Measurements from ENCODE around the gene PSMD14.
A peak's percentile ranks its signal among the peaks of the same experiment; 100 is the strongest.
"Not testable (repeated sequence)": the region's sequence is repeated elsewhere in the genome, so short reads cannot be mapped to it uniquely, and the experiment has no call there.

Gene PSMD14

DNA sequence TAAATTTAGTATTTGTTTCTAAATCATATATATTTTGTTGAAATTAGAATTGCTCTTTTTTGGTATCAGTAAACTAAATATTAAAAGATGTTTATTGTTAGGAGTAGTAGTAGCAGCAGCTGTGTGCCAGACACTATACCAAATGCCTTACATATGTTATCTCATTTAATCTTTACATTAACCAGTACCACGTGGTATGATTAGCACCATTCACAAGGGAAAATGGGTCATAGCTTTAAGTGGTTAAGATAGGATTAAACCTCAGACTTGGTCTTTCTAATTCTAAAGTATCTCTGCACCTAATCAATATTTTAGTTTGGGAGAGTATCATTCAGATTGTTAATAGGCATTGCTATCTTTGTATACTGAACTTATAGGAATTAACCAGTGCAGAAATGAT, 29.0 kb downstream of the PSMD14 start:
- DNase-seq = no peak

DNA sequence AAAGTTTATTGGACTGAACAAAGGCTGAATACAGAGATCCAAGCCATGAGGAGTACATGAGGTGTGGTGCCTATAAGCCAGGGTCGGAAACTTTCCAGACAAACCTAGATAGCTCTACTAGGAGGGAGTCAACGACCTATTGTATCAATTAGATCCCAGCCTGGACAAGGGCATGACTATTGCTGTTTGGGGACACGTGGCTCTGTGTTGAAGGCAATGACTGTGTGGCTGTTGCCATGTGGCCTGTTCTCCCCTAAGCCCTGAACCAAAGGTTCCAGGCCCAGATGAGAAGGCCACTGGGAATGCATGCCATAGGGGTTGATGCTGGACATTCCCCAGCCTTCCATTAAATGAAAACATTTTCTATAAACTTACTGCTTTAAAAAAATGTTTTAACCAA, 31.3 kb downstream of the PSMD14 start:
- not testable (repeated sequence) for DNase-seq

DNA sequence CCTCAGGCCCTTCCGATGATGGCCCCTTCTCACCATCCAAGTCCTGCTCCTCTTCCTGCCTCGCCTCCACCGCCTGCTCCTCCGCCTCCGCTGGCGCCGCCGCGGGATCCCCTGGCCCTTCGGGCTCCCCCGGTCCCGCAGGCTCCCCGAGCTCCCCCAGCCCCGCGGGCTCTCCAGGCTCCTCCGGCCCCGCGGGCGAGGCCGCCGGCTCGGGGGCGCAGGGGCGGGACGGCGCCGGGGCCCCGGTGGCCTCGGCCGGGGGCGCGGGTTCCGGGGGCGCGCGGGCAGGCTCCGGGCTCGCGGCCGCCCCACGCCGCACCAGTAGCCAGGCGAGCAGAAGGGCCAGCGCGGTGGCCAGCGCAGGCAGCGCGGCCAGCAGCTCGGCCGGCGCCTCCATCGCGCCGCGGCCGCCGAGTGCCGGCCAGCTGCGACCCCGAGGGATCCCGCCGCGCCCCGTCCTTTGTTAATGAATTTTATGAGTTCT, 32.7 kb downstream of the PSMD14 start:
- DNase-seq = not testable (repeated sequence)

DNA sequence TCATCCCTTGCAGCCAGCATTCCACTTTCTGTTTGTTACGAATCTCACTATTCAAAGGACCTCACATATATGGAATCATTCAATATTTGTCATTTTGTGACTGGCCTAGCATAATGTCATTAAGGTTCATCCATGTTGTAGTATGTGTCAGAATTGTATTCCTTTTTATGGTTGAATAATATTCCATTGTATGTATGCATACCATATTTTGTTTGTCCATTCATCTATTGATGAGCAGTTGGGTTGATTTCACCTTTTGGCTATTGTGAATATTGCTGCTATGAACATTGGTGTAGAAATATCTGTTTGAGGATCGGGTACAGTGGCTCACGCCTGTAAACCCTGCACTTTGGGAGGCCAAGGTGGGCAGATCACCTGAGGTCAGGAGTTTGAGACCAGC, 35.0 kb downstream of the PSMD14 start:
- DNase-seq = no peak

DNA sequence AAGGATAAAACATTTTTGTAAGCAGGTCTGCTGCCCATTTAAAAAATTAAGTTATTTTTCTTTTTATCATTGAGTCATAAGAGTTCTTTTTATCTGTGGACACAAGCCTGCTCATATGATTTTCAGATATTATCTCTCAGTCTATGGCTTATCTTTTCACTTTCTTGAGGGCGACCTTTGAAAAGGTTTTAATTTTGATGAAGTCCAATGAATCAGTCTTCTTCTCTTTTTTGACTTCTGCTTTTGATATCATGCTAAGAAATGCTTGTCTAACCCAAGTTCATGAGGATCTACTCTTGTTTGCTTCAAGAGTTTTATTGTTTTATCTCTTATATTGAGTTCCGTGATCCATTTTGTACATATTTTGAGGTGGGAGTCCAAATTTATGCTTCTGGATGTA, 36.5 kb downstream of the PSMD14 start:
- peak; percentile 84 for DNase-seq

DNA sequence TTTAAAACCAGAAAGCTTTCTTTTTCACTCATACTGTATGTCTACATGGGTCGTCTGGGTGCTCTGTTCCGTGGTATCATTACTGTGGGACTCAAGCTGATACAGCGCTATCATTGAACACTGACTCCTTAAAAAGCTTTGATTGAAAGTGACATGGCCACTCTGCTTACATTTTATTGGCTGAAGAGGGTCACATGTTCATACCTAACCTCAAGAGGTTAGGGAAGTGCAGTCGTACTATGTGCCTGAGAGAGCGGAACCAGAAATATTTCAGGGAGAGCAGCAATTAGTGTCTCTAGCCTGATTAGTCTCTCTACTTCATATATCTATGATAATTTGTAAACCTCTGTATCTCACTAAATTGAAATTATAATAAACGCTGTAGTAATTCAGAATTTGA, 43.5 kb downstream of the PSMD14 start:
- no peak for DNase-seq

DNA sequence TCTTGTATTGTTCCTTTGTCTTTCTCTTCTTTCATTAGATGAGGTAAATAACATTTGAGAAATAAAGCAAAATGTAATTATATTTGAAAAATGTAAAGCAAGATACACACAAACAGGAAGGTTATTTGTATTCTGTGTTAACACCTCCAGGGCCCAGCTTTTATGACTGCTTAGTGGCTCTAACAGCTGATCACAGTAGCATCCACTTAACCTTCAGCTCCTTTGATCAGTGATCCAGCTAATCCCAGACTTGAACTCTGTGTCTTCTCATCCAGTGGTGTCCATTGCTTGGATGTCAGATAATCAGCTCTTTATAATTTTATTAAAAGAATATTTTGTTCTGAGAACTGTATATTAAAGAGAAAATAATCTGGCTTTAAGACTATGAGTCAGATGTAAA, 44.5 kb downstream of the PSMD14 start:
- DNase-seq = no peak

DNA sequence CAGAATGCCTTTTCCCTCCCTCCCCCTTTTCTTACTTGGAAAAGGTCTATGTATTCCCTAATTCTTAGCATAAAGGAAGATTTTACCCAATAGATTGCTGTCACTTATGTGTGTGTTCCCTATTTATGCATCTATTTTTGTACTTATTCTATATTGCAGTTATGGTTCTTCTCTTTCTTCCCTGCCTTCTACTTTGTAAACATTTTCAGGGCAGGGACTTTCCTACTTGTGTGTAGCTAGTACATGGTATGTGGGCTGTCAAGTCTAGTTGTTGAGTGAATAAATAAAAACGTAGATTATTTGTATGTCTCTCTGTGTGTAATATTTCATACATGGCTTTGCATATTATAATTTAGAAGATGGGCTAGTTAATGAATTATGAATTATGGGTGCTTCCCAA, 45.3 kb downstream of the PSMD14 start:
- no peak for DNase-seq

DNA sequence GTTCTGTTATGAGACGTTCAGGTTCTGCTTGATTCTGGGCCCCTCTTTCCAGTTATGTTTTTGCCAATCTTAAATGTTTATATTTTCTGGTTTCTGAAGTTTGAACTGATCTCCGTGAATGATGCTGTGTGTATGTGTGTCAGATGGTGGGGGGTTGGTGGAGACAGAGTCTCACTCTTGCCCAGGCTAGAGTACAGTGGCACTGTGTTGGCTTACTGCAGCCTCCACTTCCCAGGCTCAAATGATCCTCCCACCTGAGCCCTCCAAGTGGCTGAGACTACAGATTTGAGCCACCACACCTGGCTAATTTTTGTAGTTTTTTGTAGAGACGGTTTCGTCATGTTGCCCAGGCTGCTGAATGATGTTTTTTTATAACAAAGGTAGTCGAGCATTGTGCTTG, 45.9 kb downstream of the PSMD14 start:
- DNase-seq = no peak

DNA sequence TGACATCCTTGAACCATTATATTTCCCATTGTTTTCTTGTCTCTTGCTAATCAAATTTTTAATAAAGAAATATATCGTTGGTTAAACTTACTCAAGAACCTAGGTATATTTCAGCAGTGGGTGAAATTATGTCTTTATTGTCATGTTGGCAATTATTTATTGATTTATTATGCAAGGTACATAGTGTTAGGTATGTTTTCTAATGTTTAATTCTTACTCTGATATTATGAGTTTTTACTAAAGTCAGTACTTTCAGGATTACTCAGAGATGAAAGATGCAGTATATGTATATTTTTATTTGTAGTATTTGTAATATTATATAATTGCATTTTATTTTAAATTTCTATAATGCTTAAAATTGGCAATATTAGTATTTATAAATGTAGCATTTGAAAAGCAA, 46.9 kb downstream of the PSMD14 start:
- DNase-seq = no peak

DNA sequence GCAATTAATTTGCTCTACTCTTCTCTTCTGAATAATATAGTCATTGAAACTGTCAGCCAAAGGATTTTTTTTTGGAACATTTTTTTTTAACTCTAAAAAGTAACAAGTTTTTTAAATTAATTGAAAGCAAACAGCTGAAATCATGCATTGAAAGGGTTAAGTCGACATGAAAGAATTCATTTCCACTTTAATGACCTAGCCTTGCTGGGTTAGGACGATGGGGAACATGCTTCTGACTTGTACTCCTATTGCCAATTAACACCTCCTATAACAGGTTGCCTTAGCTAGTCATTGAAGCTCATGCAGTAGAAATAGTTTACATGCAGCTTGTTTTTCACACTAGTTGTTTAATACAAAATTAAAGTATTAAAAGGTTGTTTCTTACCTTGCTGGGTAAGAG, 47.8 kb downstream of the PSMD14 start:
- DNase-seq = peak; percentile 15

DNA sequence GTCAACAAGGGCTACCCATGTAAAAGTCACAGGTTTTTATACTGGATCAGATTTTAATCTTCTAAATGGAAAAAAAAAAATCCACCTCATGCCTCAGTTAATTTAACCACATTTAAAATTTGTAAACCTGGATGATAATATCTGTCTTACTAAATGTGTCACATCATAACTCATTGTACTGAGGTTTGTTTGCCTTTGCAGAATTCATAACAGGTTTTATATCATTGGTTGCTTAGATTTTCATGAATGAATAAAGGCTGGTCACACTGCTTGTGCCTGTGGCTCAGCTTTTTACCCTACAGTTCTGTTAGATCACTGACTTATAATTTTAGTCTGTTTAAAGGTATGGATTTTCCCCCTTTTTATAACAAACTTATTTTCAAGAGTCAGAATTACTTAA, 48.9 kb downstream of the PSMD14 start:
- no peak for DNase-seq

DNA sequence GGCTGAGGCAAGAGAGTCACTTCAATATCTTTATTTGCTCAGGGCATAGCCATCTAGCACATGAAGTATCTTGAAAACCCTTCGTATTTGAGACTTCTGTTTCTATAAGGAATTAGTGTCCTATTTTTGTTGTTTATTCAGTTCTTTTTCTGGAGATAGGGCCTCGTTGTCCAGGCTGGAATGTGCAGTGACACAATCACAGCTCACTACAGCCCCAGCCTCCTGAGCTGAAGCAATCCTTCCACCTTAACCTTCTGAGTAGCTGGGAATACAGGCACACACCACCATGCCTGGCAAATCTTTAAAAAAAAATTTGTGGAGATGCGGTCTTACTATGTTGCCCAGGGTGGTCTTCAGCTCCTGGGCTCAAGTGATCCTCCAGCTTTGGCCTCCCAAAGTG, 50.6 kb downstream of the PSMD14 start:
- no peak for DNase-seq

DNA sequence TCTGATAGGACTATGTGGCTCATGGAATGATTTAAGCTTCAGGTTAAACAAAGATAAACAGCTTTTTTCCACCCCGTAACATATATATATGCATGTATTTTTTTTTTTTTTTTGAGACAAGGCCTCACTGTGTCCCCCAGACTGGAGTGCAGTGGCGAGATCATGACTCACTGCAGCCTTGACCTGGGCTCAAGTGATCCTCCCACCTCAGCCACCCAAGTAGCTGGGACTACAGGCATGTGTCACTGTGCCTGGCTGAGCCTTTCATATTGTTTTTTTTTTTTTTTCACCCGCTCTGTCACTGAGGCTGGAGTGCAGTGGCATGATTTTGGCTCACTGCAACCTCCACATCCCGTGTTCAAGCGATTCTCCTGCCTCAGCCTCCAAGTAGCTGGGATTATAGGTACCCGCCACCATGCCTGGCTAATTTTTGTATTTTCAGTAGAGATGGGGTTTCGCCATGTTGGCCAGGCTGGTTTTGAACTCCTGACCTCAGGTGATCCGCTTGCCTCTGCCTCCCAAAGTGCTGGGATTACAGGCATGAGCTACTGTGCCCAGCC, 52.0 kb downstream of the PSMD14 start:
- not testable (repeated sequence) for DNase-seq

DNA sequence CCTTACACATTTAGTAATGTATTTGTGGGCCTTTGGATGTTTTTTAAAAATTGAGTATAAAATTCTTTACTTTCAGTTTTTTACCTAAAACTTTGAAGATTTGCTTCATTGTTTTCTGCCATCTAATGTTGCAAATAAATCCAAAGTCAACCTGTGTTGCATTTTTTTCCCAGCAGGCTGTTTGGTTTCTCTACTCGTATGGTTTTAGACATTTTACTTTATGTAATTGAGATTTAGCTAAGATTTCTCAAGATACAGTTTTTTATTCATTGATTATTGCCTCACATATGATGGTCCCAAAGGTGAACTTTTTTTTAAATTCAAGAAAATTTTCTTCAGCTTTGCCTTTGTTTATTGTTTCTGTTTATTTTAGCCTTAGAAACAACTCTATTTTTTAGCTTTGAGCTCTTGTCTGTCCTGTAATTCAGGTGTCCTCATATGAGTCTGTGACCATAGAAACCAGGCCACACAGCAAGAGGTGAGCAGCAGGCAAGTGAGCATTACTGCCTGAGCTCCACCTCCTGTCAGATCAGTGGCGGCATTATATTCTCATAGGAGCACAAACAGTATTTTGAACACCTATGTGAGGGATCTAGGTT, 54.4 kb downstream of the PSMD14 start:
- DNase-seq = no peak

DNA sequence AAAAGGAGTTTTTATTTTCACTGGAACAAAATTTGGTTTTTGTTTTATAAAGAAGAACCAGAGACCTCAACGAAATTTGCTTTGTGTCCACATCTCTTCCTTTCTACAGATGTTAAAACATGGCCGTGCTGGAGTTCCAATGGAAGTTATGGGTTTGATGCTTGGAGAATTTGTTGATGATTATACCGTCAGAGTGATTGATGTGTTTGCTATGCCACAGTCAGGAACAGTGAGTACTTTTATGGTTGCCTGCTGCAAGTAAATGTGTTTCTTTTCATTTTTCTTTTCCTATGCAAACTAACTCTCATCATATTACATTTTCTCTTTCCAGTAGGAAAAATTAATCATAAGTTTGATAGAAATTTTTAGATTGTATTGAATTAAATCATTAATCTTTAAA, 59.5 kb downstream of the PSMD14 start:
- DNase-seq = no peak

DNA sequence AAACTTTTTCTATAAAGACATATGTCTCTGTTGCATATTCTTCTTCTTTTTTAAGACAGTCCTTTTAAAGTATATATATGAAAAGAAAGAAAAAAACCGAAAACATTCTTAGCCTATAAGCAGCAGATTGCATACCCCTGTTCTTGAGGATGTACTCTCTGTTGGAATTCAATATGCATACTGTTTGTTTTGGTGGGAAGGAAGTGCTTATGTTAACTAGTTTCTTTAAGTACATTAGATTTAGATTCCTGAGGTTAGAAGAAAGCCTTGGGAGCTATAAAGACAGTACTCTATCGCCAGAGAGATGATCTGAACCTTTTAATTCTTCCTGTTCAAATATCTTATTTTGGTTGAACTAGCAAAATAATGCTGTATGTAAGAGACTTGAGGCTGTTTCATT, 61.1 kb downstream of the PSMD14 start:
- no peak for DNase-seq

DNA sequence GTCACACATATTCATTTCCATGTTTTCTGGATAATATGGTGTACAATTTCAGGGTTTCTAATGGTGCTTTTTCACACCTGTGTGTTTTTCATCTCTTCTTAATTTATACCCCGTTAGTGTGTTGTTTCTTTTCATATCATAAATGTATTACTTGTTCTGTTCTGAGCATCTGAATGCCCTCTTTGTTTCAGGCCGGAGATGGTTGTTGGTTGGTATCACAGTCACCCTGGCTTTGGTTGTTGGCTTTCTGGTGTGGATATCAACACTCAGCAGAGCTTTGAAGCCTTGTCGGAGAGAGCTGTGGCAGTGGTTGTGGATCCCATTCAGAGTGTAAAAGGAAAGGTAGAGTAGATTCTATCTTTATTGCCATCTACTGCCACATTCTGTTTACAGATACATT, 62.8 kb downstream of the PSMD14 start:
- no peak for DNase-seq

DNA sequence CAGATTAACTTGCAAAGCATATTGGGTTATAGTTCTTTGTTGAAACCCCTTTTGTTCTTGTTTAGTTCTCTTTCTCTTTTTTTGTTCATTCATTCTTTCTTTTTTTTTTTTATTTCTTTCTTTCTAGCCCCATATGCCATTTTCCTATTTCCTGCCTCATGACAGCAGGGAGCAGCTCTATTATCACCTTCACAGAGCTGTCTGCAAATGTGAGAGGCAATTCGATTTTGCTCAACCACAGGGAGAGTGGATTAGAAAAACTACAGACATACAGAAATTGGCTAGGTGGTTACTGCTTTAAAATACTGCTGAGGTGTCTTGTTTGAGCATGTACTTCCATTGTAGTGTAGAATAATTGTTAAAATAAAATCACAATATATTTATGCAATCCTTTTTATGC, 63.6 kb downstream of the PSMD14 start:
- DNase-seq = no peak

DNA sequence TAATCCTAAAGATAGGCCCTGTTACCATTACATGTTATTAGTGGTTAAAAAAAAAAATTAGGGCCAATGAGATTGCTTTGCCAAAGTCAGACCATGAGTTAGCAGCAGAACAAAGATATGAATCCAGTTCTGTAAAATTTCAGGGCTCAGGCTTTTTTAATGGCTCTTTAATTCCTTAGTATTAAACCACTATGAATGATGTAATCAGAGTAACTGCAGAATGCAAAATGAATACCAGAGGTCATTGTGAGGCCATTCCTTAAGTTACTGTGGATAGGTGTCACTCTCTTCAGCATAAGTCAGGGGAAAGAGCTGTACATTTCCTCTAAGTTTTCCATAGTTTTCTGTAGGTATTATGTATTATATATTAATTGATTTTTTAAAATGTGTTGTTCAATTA, 65.7 kb downstream of the PSMD14 start:
- DNase-seq = peak; percentile 11

DNA sequence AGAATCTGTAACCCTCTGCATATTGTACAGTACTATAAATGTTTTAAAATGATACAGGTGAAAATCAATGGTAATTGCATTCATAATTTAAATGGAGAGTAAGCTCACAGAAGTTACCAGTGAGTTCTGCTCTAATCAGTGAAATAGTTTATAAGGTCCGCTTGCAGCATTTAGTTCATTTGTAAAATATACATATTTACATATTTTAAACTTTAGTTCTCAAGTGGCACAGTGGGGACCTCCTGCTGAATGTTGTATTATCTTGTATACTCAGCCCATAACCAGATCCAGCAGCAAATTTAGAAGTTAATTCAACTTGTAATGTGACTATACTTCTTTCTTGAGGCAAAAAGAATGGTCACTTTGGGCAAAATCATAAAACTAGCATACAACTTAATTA, 66.2 kb downstream of the PSMD14 start:
- no peak for DNase-seq

DNA sequence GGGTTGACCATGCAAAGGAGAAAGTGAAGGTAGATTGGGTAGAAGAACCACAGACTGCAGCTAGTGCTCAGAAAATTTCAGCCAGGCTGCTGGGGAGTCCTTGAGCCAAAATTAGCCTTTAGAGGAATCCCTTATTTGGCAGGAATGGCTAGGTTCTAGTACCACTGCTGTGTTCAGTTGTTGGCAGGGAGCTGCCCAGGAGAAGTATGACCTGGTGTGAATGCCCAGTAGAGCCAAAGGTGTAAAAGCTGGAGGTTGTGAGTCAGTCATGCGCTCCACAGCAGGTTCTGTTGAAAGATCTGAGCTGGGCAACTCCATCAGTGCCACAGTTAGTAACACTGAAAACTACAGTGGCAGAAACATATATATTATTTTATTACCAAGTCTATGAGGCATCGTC, 71.5 kb downstream of the PSMD14 start:
- DNase-seq = no peak

DNA sequence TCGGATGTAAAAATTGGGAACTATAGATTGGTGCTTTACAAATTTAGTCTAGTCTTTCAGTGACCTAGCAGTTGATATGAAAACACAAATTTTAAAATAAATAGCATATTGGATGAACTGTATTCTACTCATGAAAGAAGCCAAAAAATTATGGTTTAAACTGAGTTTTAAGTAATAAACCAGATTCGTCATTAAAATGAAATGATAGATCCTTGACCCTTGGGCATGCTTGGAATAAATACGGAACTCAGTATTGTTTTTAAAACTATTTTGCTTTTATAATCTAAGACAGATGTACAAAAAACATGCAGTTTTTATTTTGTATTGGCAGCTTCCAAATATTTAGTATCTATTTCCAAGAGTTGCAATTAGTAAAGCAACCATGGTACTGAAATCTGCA, 73.3 kb downstream of the PSMD14 start:
- no peak for DNase-seq

DNA sequence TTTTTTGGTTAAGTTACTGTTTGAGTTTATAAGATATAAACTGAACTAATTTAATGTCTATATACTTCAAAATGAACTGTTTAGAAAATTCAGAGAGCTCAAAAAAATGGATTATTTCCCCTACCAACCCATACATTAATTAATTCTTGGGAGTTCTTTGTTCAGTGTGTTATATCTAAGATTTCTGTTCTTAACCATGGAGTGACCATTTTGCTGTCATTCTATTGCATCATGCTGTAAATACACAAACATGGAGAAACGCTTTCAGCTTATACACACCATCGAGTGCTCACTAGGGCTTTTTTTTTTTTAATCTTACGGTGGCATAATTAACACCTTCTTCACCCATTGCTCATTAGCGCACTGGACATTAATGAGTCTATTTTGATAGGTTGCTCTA, 74.5 kb downstream of the PSMD14 start:
- peak; percentile 14 for DNase-seq

DNA sequence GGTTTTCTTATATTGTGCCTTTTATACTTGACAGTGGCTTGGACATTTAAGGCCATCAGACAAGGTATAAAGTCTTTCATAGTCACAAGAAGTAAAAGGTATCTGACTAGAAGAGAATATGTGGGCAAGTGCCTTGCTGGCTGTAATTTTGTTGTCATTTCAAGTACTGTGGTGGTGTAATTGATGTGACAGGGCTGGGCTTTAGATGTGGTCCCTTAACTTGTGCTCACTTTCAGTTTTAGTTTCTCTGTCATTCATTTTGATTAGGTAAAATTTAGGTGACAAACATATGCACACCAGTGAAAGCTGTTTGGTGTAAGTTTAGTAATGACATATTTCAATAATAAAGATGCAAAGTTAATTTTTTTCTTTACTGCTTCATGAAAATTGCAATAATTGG, 76.6 kb downstream of the PSMD14 start:
- peak; percentile 57 for DNase-seq
